Tibial nerve (tissue), 4 donors: ENCODE results near the gene LBX2. TPM values are rescaled to one million over a fixed set of nuclear protein-coding genes. Genes with fewer than 3 reads are reported as not detected.

Experiments used
- DNase-seq, 2 donors: peaks; one replicate each; pipeline ENCODE4 v3.0.0-alpha.2; 2019; ENCODE audit warnings: low spot score in 2 of 2
- H3K27ac ChIP-seq, 4 donors: fragments of 200-600 bp; sonication (generic) in 3 of 4; one replicate each; pipeline ENCODE4 v1.5.1; 2017 to 2019; ENCODE audit warnings: mild to moderate bottlenecking in 1 of 4
- H3K27me3 ChIP-seq, 2 donors: fragments of 200-600 bp; sonication (generic) in 1 of 2; one replicate each; pipeline versions ENCODE4 v1.5.1 to v1.6.0; 2017 to 2019
- H3K36me3 ChIP-seq, 3 donors: fragments of 200-600 bp; sonication (generic); one replicate each; pipeline ENCODE4 v1.5.1; 2018 to 2019
- H3K4me1 ChIP-seq, 4 donors: fragments of 200-600 bp; sonication (generic) in 3 of 4; one replicate each; pipeline ENCODE4 v1.5.1; 2017 to 2019
- H3K4me3 ChIP-seq, 4 donors: fragments of 200-600 bp; sonication (generic) in 3 of 4; one replicate each; pipeline ENCODE4 v1.5.1; 2017 to 2019; ENCODE audit warnings: mild to moderate bottlenecking in 1 of 4, moderate library complexity in 1 of 4
- H3K9me3 ChIP-seq, 4 donors: fragments of 200-600 bp; sonication (generic) in 3 of 4; one replicate each; pipeline ENCODE4 v1.5.1; 2017 to 2019
- EP300 ChIP-seq, 2 donors: sonication (generic); formaldehyde crosslinking; IDR thresholded peaks; one replicate each; pipeline ENCODE4 v1.6.1; 2017; ENCODE audit warnings: antibody characterized with exemption in 2 of 2, mild to moderate bottlenecking in 1 of 2
- POLR2A ChIP-seq, 2 donors: fragments of 450-650 bp; IDR thresholded peaks; one replicate each; pipeline ENCODE4 v1.6.1; 2017; ENCODE audit warnings: antibody characterized with exemption in 2 of 2, mild to moderate bottlenecking in 2 of 2, moderate library complexity in 2 of 2
- WGBS, 2 donors: methylation state at CpG; one replicate each; pipeline ENCODE4 v1.1.5; 2018; 5-methylcytosine and 5-hydroxymethylcytosine counted together
- total RNA-seq, 4 donors: library from RNA; depleted of rRNA; stranded (reverse); fragments of >200 nt; gene quantifications; one replicate each; pipeline ENCODE4 v1.1.0, GENCODE V29; 2016
- TF ChIP-seq, protein P1 (sequence below), 5 experiments: fragments of 200-600 bp in 3 of 5; fragments of 450-650 bp in 2 of 5; sonication (generic) in 3 of 5; IDR thresholded peaks; one replicate each; pipeline ENCODE4 v1.5.1; 2016 to 2019; ENCODE audit warnings: antibody characterized with exemption in 5 of 5, mild to moderate bottlenecking in 3 of 5, moderate library complexity in 2 of 5

LBX2 gene
- total RNA-seq, 4 donors from 2014 or later: 0.20 to 4.4 (median 1.6) TPM

DNA sequence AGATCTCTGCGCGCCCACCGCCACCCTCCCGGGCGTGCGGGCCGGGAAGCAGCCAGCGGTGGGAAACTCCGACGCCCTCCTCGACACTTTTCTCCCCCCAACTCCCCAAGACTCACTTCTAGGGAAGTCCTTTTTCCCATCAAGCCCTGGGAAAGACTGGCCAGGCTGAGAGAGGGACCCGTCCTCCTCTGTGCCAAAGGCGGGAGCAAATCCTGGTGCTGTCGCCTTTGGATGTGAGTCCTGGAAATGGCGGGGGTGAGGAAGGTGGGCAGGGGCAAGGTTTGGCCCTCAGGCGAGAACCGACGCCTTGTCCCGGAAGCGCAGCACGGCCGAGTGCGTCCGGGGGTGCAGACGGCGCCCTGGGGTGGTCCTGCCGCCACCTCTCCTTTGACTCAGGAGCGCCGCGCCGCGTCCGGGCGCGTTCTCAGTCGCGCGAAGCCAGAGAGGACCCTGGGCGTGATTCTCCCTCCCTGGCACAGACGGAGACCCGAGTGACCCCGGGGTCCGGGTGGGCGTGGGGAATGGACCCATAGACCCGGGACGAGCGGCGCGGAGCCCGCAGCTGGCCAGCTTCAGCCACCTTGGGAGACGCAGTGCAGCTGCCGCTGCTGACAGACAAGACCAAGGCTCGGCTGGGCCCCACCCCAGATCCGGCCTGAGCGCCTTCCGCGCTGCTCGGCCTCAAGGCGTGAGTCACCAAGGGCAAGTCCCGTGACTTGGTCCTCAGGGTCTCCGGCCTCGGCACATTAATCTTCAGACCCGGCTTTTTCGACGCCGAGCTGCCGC is 3.5 kb upstream of the LBX2 start:
- WGBS, 2 donors: 2 to 8% methylated on average over 38 to 46 of the region's 67 CpGs
- H3K9me3 ChIP-seq: no peaks in the 10 kb centered on the region
- TF ChIP-seq EP300 (IDR thresholded peaks at IDR 0.05) (peak in 1 of 2 donors; percentile 77), POLR2A (IDR thresholded peaks at IDR 0.05) (peak; percentile 34 to 36)
- TF ChIP-seq, protein P1, sequence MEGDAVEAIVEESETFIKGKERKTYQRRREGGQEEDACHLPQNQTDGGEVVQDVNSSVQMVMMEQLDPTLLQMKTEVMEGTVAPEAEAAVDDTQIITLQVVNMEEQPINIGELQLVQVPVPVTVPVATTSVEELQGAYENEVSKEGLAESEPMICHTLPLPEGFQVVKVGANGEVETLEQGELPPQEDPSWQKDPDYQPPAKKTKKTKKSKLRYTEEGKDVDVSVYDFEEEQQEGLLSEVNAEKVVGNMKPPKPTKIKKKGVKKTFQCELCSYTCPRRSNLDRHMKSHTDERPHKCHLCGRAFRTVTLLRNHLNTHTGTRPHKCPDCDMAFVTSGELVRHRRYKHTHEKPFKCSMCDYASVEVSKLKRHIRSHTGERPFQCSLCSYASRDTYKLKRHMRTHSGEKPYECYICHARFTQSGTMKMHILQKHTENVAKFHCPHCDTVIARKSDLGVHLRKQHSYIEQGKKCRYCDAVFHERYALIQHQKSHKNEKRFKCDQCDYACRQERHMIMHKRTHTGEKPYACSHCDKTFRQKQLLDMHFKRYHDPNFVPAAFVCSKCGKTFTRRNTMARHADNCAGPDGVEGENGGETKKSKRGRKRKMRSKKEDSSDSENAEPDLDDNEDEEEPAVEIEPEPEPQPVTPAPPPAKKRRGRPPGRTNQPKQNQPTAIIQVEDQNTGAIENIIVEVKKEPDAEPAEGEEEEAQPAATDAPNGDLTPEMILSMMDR (IDR thresholded peaks at IDR 0.05): peak in 1 of 5 experiments; percentile 27
- peaks cover 0 to 44% of the 10 kb centered on the region in 2 donors for H3K27me3 ChIP-seq
- H3K4me1 ChIP-seq: peaks cover 0 to 78% (median 39%) of the 10 kb centered on the region in 4 donors
- peaks cover 0 to 25% (median 0%) of the 10 kb centered on the region in 3 donors for H3K36me3 ChIP-seq
- peak overlapping the region; percentile 28 to 59 (median 56) for H3K4me3 ChIP-seq
- DNase-seq: peak; percentile 56 to 74
- peak overlapping the region; percentile 16 to 82 (median 76) for H3K27ac ChIP-seq

DNA sequence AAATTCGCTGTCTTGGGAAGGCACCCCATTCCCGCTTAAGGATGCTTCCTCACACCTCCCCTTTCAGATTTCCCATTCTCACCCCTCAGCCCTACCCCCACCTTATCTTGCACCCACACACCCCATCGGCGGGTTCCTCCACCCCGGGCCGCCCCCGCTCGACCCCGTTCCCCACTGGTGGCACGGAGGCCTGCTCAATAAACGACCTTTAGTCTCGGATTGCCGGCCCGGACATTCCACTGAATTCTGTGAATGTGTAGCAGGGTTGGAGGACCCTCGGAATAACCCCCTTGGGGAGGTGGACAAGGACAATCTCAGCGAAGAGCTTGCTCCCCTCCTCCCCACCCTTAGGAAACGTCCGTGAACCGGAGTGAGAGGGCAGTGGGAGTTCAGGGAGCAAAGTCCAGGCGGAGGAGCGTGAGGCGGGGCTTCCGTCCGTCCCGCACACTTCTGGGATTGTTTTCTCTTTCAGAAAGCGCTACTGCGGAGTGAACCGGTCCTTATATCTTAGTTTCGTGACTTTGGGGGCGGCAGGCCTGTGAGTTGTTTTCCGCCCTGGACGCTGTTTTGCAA is 2.8 kb upstream of the LBX2 start:
- Histone ChIP-seq H3K9me3 (no peaks in the 10 kb centered on the region), H3K4me1 (peaks cover 0 to 83% (median 44%) of the 10 kb centered on the region in 4 donors), H3K4me3 (peak overlapping the region; percentile 28 to 59 (median 56)), H3K36me3 (peaks cover 0 to 25% (median 0%) of the 10 kb centered on the region in 3 donors), H3K27me3 (peaks cover 0 to 51% of the 10 kb centered on the region in 2 donors), H3K27ac (peak overlapping the region in 3 of 4 donors; percentile 73 to 82 (median 79))
- DNase-seq: no peak
- WGBS, 2 donors: 12 to 17% methylated on average over 32 of the region's 32 CpGs
- TF ChIP-seq, protein P1 (IDR thresholded peaks at IDR 0.05): no peak
- no peak for TF ChIP-seq POLR2A (IDR thresholded peaks at IDR 0.05)
- TF ChIP-seq EP300 (IDR thresholded peaks at IDR 0.05): no peak

DNA sequence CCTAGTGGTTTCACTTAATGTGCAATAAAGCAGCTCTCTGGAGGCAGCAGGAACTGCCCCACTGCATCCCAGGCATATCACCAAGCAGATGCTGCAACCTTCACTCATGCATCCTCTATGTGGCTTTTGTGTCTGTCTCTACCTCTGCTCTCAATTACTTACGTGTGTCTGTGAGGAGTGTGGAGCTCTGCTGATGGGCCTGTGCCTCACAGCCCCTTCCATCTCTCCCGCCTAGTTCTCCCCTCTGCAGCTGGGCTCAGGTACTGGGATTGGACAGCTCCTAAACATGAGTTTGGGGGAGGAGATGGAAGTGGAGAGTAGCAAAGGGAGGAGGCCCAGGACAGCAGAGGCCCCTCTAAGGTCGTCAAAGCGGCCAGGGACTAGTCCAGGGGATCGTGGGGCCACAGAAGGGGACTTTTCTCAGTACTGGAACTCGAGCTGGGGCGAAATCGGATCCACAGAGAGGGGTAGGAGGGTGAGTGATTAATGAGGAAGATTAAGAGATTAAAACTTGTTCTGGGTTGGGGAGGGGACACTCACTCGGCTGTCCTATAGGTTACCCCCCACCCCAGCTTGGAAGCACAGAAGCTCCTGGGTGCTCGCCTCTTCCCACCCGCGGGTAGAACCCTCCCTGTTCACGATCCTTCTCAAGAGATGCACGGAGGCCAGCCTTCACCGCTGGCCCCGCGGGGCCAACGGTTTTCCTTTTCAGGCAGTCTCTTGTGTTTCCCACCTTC is 2.1 kb upstream of the LBX2 start:
- WGBS, 2 donors: 83 to 84% methylated on average over 18 of the region's 18 CpGs
- peaks cover 0 to 56% of the 10 kb centered on the region in 2 donors for H3K27me3 ChIP-seq
- H3K27ac ChIP-seq: no peak overlapping the region
- peaks cover 0 to 78% (median 39%) of the 10 kb centered on the region in 4 donors for H3K4me1 ChIP-seq
- TF ChIP-seq POLR2A (IDR thresholded peaks at IDR 0.05): no peak
- TF ChIP-seq EP300 (IDR thresholded peaks at IDR 0.05): no peak
- TF ChIP-seq, protein P1 (IDR thresholded peaks at IDR 0.05): no peak
- H3K9me3 ChIP-seq: no peaks in the 10 kb centered on the region
- no peak overlapping the region for H3K4me3 ChIP-seq
- DNase-seq: no peak
- peaks cover 0 to 24% (median 0%) of the 10 kb centered on the region in 3 donors for H3K36me3 ChIP-seq

DNA sequence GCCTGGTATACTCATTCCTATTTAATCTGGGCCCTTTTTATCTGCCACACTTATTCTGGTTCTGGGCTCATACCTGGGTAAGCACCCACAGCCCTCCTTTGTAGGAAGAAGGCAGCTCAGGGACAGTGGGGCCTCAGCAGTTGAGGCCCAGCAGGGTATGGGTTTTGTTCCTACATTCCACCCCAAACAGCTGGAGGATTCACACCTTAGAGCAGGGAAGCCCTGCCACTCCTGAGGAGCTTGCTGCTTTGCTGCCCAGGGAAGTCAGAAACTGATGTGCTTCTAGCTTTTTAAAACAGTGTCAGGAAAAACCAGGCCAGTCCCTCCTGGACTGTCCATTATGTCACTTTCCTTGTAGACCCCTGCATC is 1.2 kb upstream of the LBX2 start:
- H3K4me1 ChIP-seq: peaks cover 0 to 69% (median 30%) of the 10 kb centered on the region in 4 donors
- TF ChIP-seq EP300 (IDR thresholded peaks at IDR 0.05) (no peak), POLR2A (IDR thresholded peaks at IDR 0.05) (no peak)
- TF ChIP-seq, protein P1 (IDR thresholded peaks at IDR 0.05): no peak
- no peak for DNase-seq

More for the DNA sequence above, 1.2 kb upstream of the LBX2 start:
- peaks cover 0 to 15% (median 0%) of the 10 kb centered on the region in 3 donors for H3K36me3 ChIP-seq
- peaks cover 0 to 56% of the 10 kb centered on the region in 2 donors for H3K27me3 ChIP-seq
- H3K4me3 ChIP-seq: no peak overlapping the region
- H3K27ac ChIP-seq: no peak overlapping the region
- no peaks in the 10 kb centered on the region for H3K9me3 ChIP-seq
